CD4-positive, alpha-beta T cell (primary cell): ENCODE measurements around the gene MTX1. TPM values are rescaled to one million over a fixed set of nuclear protein-coding genes. Genes with fewer than 3 reads are reported as not detected.

Experiments
- ATAC-seq: fragments of 200-7000 bp; cut with Tn5 transposase; one replicate; pipeline ENCODE4 v1.10.0; 2022; ENCODE audit warnings: mild to moderate bottlenecking; ENCODE audit not compliant: poor library complexity
- CTCF ChIA-PET: fragments of 350-600 bp; sonication (Branson Sonifier 250); formaldehyde crosslinking; loops from one replicate; lab custom pipeline; 2021; ENCODE audit warnings: antibody characterized with exemption, inconsistent platforms; lab: Charles Lee
- POLR2A ChIA-PET: fragments of 350-600 bp; sonication (Branson Sonifier 250); formaldehyde crosslinking; loops from one replicate; lab custom pipeline; 2021; ENCODE audit warnings: antibody characterized with exemption, inconsistent platforms; lab: Charles Lee
- DNase-seq, 14 experiments: peaks; one replicate each; pipeline ENCODE4 v3.0.0-alpha.2; 2013 to 2020; ENCODE audit warnings: mixed read lengths in 2 of 14
- H3K27ac ChIP-seq, 2 donors: one replicate each; pipeline versions ENCODE4 v1.5.1 to v1.7.0; 2013; ENCODE audit warnings: low read length in 2 of 2, low read depth in 1 of 2, mild to moderate bottlenecking in 1 of 2
- H3K27me3 ChIP-seq, 2 experiments: 1 replicate in 1 of 2; 2 replicates in 1 of 2; pipeline versions ENCODE4 v1.6.1 to v1.7.0; 2013; ENCODE audit warnings: low read length in 2 of 2, control low read depth in 1 of 2, mild to moderate bottlenecking in 1 of 2, moderate library complexity in 1 of 2; ENCODE audit not compliant: insufficient read depth in 2 of 2, control insufficient read depth in 1 of 2
- H3K36me3 ChIP-seq: one replicate; pipeline ENCODE4 v1.6.1; 2013; ENCODE audit warnings: low read length, control low read depth; ENCODE audit not compliant: insufficient read depth
- H3K4me1 ChIP-seq: one replicate; pipeline ENCODE4 v1.6.1; 2013; ENCODE audit warnings: low read length, control low read depth; ENCODE audit not compliant: insufficient read depth
- H3K4me3 ChIP-seq: one replicate; pipeline ENCODE4 v1.5.1; 2013; ENCODE audit warnings: mild to moderate bottlenecking, low read length, moderate library complexity
- H3K9me3 ChIP-seq, 2 experiments: 1 replicate in 1 of 2; 2 replicates in 1 of 2; pipeline versions ENCODE4 v1.6.1 to v1.7.0; 2013; ENCODE audit warnings: low read length in 2 of 2, mild to moderate bottlenecking in 2 of 2, control low read depth in 1 of 2, moderate library complexity in 1 of 2; ENCODE audit not compliant: control insufficient read depth in 1 of 2, insufficient read depth in 1 of 2
- H3K27ac Mint-ChIP-seq: one replicate; pipeline ENCODE4 v1.8.0; 2020; ENCODE audit warnings: mixed read lengths
- H3K27me3 Mint-ChIP-seq: one replicate; pipeline ENCODE4 v1.8.0; 2021; ENCODE audit warnings: mixed read lengths
- H3K36me3 Mint-ChIP-seq: one replicate; pipeline ENCODE4 v1.8.0; 2021; ENCODE audit warnings: low read depth, mixed read lengths
- H3K4me1 Mint-ChIP-seq: one replicate; pipeline ENCODE4 v1.8.0; 2021; ENCODE audit warnings: low read depth, mixed read lengths
- H3K4me3 Mint-ChIP-seq: one replicate; pipeline ENCODE4 v1.8.0; 2020; ENCODE audit warnings: mild to moderate bottlenecking, mixed read lengths
- H3K9me3 Mint-ChIP-seq: one replicate; pipeline ENCODE4 v1.8.0; 2020; ENCODE audit warnings: mixed read lengths
- intact Hi-C, 2 experiments: fragments of 100-400 bp; cut with DNase I in 1 of 2; cut with micrococcal nuclease in 1 of 2; formaldehyde crosslinking; loops; one replicate each; pipeline versions ENCODE4 v1.15.1 to v1.9.0; 2023 to 2025; cut with DNase I, micrococcal nuclease
- total RNA-seq, 174 experiments: library from RNA in 2 of 174; stranded (reverse) in 2 of 174; gene quantifications; one replicate each; pipeline ENCODE4 v1.2.3 and lab custom pipeline; 2021 to 2026
- TF ChIP-seq, protein P1 (sequence below): fragments of 200-600 bp; IDR thresholded peaks from one replicate; pipeline ENCODE4 v1.8.0; 2022; ENCODE audit warnings: antibody characterized with exemption, mild to moderate bottlenecking

The MTX1 gene
- total RNA-seq, 2 experiments from 2014 or later, result 19.9 to 20.7 TPM

DNA sequence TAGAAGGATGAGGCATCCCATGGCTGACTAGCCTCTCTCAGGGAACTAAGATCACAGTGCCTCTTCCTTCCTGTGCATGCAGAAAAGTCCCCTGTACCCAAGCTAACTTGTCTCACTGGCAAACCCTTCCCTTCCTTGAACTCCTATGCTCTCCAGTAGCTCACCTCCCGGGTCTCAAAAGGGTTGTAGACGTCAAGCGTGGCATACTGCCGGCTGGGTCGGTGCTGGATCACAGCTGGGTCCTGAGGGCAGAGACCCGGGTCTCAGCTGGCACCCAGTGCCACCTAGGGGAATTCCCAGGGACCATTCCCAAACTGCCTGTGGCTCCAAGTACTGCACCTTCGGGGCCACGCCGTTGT lies 53.0 kb downstream of the MTX1 start:
- H3K9me3 Mint-ChIP-seq, result no peaks in the 10 kb centered on the region
- H3K4me1 Mint-ChIP-seq, result peaks cover 46% of the 10 kb centered on the region
- peak overlapping the region; percentile 100 for H3K4me3 ChIP-seq
- no peaks in the 10 kb centered on the region for H3K9me3 ChIP-seq
- ATAC-seq (peak; percentile 36), DNase-seq (peak in 3 of 14 experiments; percentile 8 to 58 (median 57))
- H3K4me1 ChIP-seq, result peaks cover 28% of the 10 kb centered on the region
- peak overlapping the region; percentile 82 for H3K27ac Mint-ChIP-seq
- no peaks in the 10 kb centered on the region for H3K27me3 Mint-ChIP-seq
- intact Hi-C loops, result no loop called here
- H3K4me3 Mint-ChIP-seq, result peak overlapping the region; percentile 95
- peaks cover 65% of the 10 kb centered on the region for H3K36me3 ChIP-seq
- ChIA-PET POLR2A (interaction anchor here (0.6 to 5.7 kb wide), 15 partner anchors 9 to 1271 kb away, joined by 3 to 54 read pairs (median 5); partner anchors contain the start of genes ASH1L, CLK2, FDPS and KRTCAP2), CTCF (interaction anchor here (1.4 to 4.5 kb wide), 3 partner anchors 11 to 62 kb away, joined by 3 to 47 read pairs (median 6); no protein-coding TSS in a partner anchor)
- TF ChIP-seq, protein P1, sequence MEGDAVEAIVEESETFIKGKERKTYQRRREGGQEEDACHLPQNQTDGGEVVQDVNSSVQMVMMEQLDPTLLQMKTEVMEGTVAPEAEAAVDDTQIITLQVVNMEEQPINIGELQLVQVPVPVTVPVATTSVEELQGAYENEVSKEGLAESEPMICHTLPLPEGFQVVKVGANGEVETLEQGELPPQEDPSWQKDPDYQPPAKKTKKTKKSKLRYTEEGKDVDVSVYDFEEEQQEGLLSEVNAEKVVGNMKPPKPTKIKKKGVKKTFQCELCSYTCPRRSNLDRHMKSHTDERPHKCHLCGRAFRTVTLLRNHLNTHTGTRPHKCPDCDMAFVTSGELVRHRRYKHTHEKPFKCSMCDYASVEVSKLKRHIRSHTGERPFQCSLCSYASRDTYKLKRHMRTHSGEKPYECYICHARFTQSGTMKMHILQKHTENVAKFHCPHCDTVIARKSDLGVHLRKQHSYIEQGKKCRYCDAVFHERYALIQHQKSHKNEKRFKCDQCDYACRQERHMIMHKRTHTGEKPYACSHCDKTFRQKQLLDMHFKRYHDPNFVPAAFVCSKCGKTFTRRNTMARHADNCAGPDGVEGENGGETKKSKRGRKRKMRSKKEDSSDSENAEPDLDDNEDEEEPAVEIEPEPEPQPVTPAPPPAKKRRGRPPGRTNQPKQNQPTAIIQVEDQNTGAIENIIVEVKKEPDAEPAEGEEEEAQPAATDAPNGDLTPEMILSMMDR, result no peak
- H3K27me3 ChIP-seq, result no peaks in the 10 kb centered on the region
- H3K36me3 Mint-ChIP-seq, result peaks cover 88% of the 10 kb centered on the region
- peak overlapping the region; percentile 69 to 71 for H3K27ac ChIP-seq

DNA sequence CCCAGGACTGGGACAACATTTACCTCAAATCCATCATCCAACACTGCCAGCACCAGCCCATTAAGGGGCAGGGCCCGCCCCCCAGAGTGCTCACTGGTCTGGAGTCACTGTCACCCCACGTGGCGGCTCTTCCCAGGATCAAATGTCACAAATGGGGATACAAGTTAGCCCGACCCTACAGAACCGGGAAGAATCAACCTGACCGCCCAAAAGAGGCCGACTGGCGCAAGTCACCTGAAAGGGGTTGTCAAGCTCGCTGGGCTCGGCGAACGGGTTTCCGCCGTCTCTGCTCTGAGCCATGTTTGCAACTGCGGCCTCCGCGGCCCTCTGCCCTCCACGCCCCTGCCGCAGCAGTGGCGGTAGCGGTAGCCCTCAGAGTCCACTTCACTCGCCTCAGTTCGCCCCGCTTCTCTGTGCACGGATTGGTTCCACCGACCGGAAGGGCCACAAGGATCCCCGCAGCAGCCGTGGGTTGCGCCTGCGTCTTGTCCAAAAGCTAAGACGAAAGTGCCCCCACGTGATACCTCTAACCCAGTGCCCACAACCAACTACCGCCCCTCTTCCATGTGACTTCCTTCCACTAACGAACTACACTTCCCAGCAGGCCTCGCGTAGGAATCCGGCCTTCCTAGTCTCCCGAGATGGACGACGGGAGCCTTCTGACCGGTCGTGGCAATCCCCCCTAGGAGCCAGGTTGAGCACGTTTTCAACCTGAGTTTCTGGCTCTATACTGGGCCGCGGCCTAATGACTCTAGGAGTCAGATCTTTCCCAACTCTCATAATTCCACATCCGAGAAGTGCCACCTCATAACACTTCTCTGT lies 53.6 kb downstream of the MTX1 start, which contains the start of gene SCAMP3:
SCAMP3 (minus strand) TSS at position 509 of the 822 bp plus-strand sequence; CDS start at position 300, 209 bp downstream.
- TF ChIP-seq, protein P1, result no peak
- ChIA-PET CTCF (interaction anchor here (1.4 to 4.5 kb wide), 3 partner anchors 11 to 61 kb away, joined by 3 to 47 read pairs (median 6); no protein-coding TSS in a partner anchor), POLR2A (interaction anchor here (0.6 to 5.7 kb wide), 16 partner anchors 8 to 1272 kb away, joined by 3 to 54 read pairs (median 4); partner anchors contain the start of genes ASH1L, CLK2, FDPS and KRTCAP2)
- Histone ChIP-seq H3K4me1 (peaks cover 28% of the 10 kb centered on the region), H3K27ac (peak within 1 kb of the TSS; percentile 71 to 72), H3K27me3 (no peaks in the 10 kb centered on the region), H3K4me3 (peak within 1 kb of the TSS; percentile 100), H3K36me3 (peaks cover 64% of the 10 kb centered on the region), H3K9me3 (no peaks in the 10 kb centered on the region)
- H3K9me3 Mint-ChIP-seq, result no peaks in the 10 kb centered on the region
- H3K4me1 Mint-ChIP-seq, result peaks cover 40% of the 10 kb centered on the region
- peak; percentile 93 for ATAC-seq
- peaks cover 88% of the 10 kb centered on the region for H3K36me3 Mint-ChIP-seq
- no peaks in the 10 kb centered on the region for H3K27me3 Mint-ChIP-seq
- peak within 1 kb of the TSS; percentile 95 for H3K4me3 Mint-ChIP-seq
- intact Hi-C loops, result loop anchor here (1.0 to 2.0 kb wide), 3 partner anchors 11 to 46 kb away; partner anchors contain the start of genes CLK2 (in 2 of the 2) and FDPS (in 1 of the 2)
- peak; percentile 62 to 95 (median 79) for DNase-seq
- H3K27ac Mint-ChIP-seq, result peak within 1 kb of the TSS; percentile 82

DNA sequence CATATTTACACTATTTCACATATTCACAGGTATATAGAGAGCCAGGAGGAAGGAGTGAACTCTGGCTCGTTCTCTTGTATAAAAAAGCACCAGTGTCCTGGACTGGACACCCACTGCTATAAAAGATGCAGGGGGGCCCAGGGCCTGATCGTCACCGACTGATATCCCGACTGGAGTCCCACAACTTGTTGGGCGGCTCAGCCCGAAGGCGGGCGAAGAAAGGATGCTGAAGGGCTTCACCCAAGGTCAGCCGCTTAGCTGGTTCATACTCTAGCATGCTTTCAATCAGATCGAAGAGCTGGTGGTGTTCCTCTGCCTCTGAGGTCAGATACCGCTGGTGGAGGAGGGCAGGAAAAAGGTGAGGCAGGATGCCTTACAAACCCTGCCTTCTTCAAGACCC lies 54.6 kb downstream of the MTX1 start:
- ChIA-PET POLR2A (interaction anchor here (5.7 kb wide), 1 partner anchor 10 kb away, joined by 54 read pairs; the partner anchor contains the start of gene CLK2), CTCF (interaction anchor here (1.1 to 1.4 kb wide), 2 partner anchors 10 to 12 kb away, joined by 3 to 5 read pairs; partner anchors contain the start of gene CLK2)
- intact Hi-C loops, result loop anchor here in 1 of 2 experiments (2.0 kb wide), 1 partner anchor 16 kb away; no protein-coding TSS in a partner anchor
- no peak overlapping the region for H3K4me3 ChIP-seq
- H3K9me3 ChIP-seq, result no peaks in the 10 kb centered on the region
- peak overlapping the region; percentile 71 to 72 for H3K27ac ChIP-seq
- H3K27me3 Mint-ChIP-seq, result no peaks in the 10 kb centered on the region
- H3K36me3 Mint-ChIP-seq, result peaks cover 89% of the 10 kb centered on the region
- no peak for ATAC-seq
- peak overlapping the region; percentile 82 for H3K27ac Mint-ChIP-seq
- TF ChIP-seq, protein P1, result no peak
- peak overlapping the region; percentile 95 for H3K4me3 Mint-ChIP-seq
- no peaks in the 10 kb centered on the region for H3K27me3 ChIP-seq
- peaks cover 28% of the 10 kb centered on the region for H3K4me1 ChIP-seq
- H3K36me3 ChIP-seq, result peaks cover 67% of the 10 kb centered on the region
- DNase-seq, result no peak
- peaks cover 34% of the 10 kb centered on the region for H3K4me1 Mint-ChIP-seq
- H3K9me3 Mint-ChIP-seq, result no peaks in the 10 kb centered on the region
